H9 (cell line): ENCODE data around the gene TMEM120B. TPM values are rescaled to one million over a fixed set of nuclear protein-coding genes. Genes with fewer than 3 reads are reported as not detected.

Experiments used
- DNase-seq: peaks from one replicate; pipeline ENCODE4 v3.0.0-alpha.2; 2017
- H2AFZ ChIP-seq: one replicate; pipeline ENCODE4 v1.6.1; 2013; ENCODE audit warnings: mild to moderate bottlenecking, low read length, control low read depth, moderate library complexity
- H2AK5ac ChIP-seq: 2 replicates; pipeline ENCODE4 v1.6.1; 2013; ENCODE audit warnings: low read length, control low read depth, mixed read lengths; ENCODE audit not compliant: insufficient read length
- H2BK120ac ChIP-seq: one replicate; pipeline ENCODE4 v1.6.1; 2013; ENCODE audit warnings: low read depth, mild to moderate bottlenecking, low read length, control low read depth, inconsistent platforms; ENCODE audit not compliant: poor library complexity, severe bottlenecking
- H2BK12ac ChIP-seq: 2 replicates; pipeline ENCODE4 v1.6.1; 2013; ENCODE audit warnings: low read length, control low read depth, mixed read lengths, low read depth; ENCODE audit not compliant: insufficient read length
- H2BK15ac ChIP-seq: 2 replicates; pipeline ENCODE4 v1.6.1; 2013; ENCODE audit warnings: low read depth, low read length, control low read depth
- H2BK20ac ChIP-seq: one replicate; pipeline ENCODE4 v1.6.1; 2013; ENCODE audit warnings: low read depth, mild to moderate bottlenecking, low read length, control low read depth, inconsistent platforms; ENCODE audit not compliant: poor library complexity, severe bottlenecking
- H2BK5ac ChIP-seq: 2 replicates; pipeline ENCODE4 v1.6.1; 2013; ENCODE audit warnings: low read length, control low read depth, mixed read lengths; ENCODE audit not compliant: insufficient read length
- H3K14ac ChIP-seq: 2 replicates; pipeline ENCODE4 v1.6.1; 2013; ENCODE audit warnings: low read length, control low read depth; ENCODE audit not compliant: insufficient read depth
- H3K18ac ChIP-seq: 2 replicates; pipeline ENCODE4 v1.6.1; 2013; ENCODE audit warnings: low read depth, mild to moderate bottlenecking, mixed read lengths, low read length, control low read depth; ENCODE audit not compliant: insufficient read length
- H3K23ac ChIP-seq: 2 replicates; pipeline ENCODE4 v1.6.1; 2013; ENCODE audit warnings: low read length, control low read depth, mixed read lengths, low read depth; ENCODE audit not compliant: insufficient read length
- H3K23me2 ChIP-seq: 2 replicates; pipeline ENCODE4 v1.6.1; 2013; ENCODE audit warnings: low read depth, mild to moderate bottlenecking, mixed read lengths, low read length, control low read depth; ENCODE audit not compliant: insufficient read length, poor library complexity, severe bottlenecking
- H3K27ac ChIP-seq: 2 replicates; pipeline ENCODE4 v1.5.1; 2013; ENCODE audit warnings: low read length, control low read depth, mixed read lengths, low read depth; ENCODE audit not compliant: insufficient read length
- H3K27me3 ChIP-seq: 2 replicates; pipeline ENCODE4 v1.6.1; 2013; ENCODE audit warnings: low read length, control low read depth, inconsistent platforms; ENCODE audit not compliant: insufficient read depth
- H3K4ac ChIP-seq: 2 replicates; pipeline ENCODE4 v1.6.1; 2013; ENCODE audit warnings: low read depth, mild to moderate bottlenecking, control low read depth, inconsistent platforms, low read length, moderate library complexity
- H3K4me1 ChIP-seq: 2 replicates; pipeline ENCODE4 v1.6.1; 2013; ENCODE audit warnings: low read length, control low read depth, inconsistent platforms; ENCODE audit not compliant: insufficient read depth
- H3K4me2 ChIP-seq: 2 replicates; pipeline ENCODE4 v1.6.1; 2013; ENCODE audit warnings: low read length, control low read depth, mixed read lengths; ENCODE audit not compliant: insufficient read length, insufficient read depth
- H3K56ac ChIP-seq: 2 replicates; pipeline ENCODE4 v1.6.1; 2013; ENCODE audit warnings: low read depth, mild to moderate bottlenecking, mixed read lengths, low read length, control low read depth; ENCODE audit not compliant: insufficient read length
- H3K79me1 ChIP-seq: 2 replicates; pipeline ENCODE4 v1.6.1; 2013; ENCODE audit warnings: low read depth, mild to moderate bottlenecking, moderate library complexity, low read length, control low read depth, inconsistent platforms; ENCODE audit not compliant: insufficient read depth, poor library complexity, severe bottlenecking
- H3K79me2 ChIP-seq: 2 replicates; pipeline ENCODE4 v1.6.1; 2013; ENCODE audit warnings: low read length, control low read depth, inconsistent platforms; ENCODE audit not compliant: insufficient read depth
- H3K9ac ChIP-seq: 2 replicates; pipeline ENCODE4 v1.6.1; 2013; ENCODE audit warnings: low read length, control low read depth, mixed read lengths; ENCODE audit not compliant: insufficient read length; ENCODE audit errors: extremely low read depth
- H3K9me3 ChIP-seq: one replicate; pipeline ENCODE4 v1.6.1; 2013; ENCODE audit warnings: low read depth, low read length, inconsistent platforms; ENCODE audit not compliant: control insufficient read depth
- H3T11ph ChIP-seq: one replicate; pipeline ENCODE4 v1.6.1; 2013; ENCODE audit warnings: mild to moderate bottlenecking, low read length, control low read depth, inconsistent platforms
- H4K20me1 ChIP-seq: one replicate; pipeline ENCODE4 v1.6.1; 2013; ENCODE audit not compliant: control insufficient read depth, insufficient read length, insufficient read depth
- H4K5ac ChIP-seq: 2 replicates; pipeline ENCODE4 v1.6.1; 2013; ENCODE audit warnings: low read depth, mild to moderate bottlenecking, mixed read lengths, low read length, control low read depth; ENCODE audit not compliant: insufficient read length
- H4K8ac ChIP-seq: replicated peaks from 2 replicates; pipeline ENCODE4 v1.6.1; 2013; ENCODE audit warnings: low read length, control low read depth, mixed read lengths, low read depth; ENCODE audit not compliant: insufficient read length
- H4K91ac ChIP-seq: 2 replicates; pipeline ENCODE4 v1.6.1; 2013; ENCODE audit warnings: low read depth, mild to moderate bottlenecking, moderate library complexity, mixed read lengths, low read length, control low read depth; ENCODE audit not compliant: insufficient read length
- H3K27ac Mint-ChIP-seq, 3 experiments: 2 replicates in 2 of 3; 3 replicates in 1 of 3; pipeline ENCODE4 v1.8.0; 2020 to 2021; ENCODE audit warnings: mixed read lengths in 3 of 3, mild to moderate bottlenecking in 1 of 3, moderate library complexity in 1 of 3
- H3K27me3 Mint-ChIP-seq: 2 replicates; pipeline ENCODE4 v1.8.0; 2021; ENCODE audit warnings: low read depth, mild to moderate bottlenecking, moderate library complexity, mixed read lengths
- H3K36me3 Mint-ChIP-seq, 3 experiments: 2 replicates in 2 of 3; 3 replicates in 1 of 3; pipeline ENCODE4 v1.8.0; 2020 to 2021; ENCODE audit warnings: low read depth in 3 of 3, mixed read lengths in 3 of 3; ENCODE audit not compliant: insufficient read depth in 1 of 3
- H3K4me1 Mint-ChIP-seq, 2 experiments: 2 replicates each; pipeline ENCODE4 v1.8.0; 2020; ENCODE audit warnings: mixed read lengths in 2 of 2
- H3K4me3 Mint-ChIP-seq, 2 experiments: 2 replicates in 1 of 2; 3 replicates in 1 of 2; pipeline ENCODE4 v1.8.0; 2020 to 2021; ENCODE audit warnings: mild to moderate bottlenecking in 2 of 2, mixed read lengths in 2 of 2, moderate library complexity in 1 of 2
- H3K9me3 Mint-ChIP-seq, 2 experiments: 2 replicates in 1 of 2; 3 replicates in 1 of 2; pipeline ENCODE4 v1.8.0; 2020; ENCODE audit warnings: mild to moderate bottlenecking in 2 of 2, mixed read lengths in 2 of 2, moderate library complexity in 1 of 2
- CTCF ChIP-seq: fragments of 200-600 bp; sonication (generic); conservative IDR thresholded peaks from 3 replicates; pipeline ENCODE4 v1.8.0; 2021; ENCODE audit warnings: antibody characterized with exemption, mild to moderate bottlenecking
- WGBS: extraction: QIAGEN DNeasy Blood & Tissue Kit; methylation state at CpG from one replicate; pipeline ENCODE4 v1.1.7; 2013; ENCODE audit warnings: missing lambda C conversion rate, low lambda C conversion rate, mixed read lengths; ENCODE audit not compliant: insufficient read length; ENCODE audit errors: extremely low coverage; 5-methylcytosine and 5-hydroxymethylcytosine counted together
- total RNA-seq: library from RNA; stranded (reverse); gene quantifications from 2 replicates; pipeline ENCODE4 v1.2.1, GENCODE V29; 2021

The TMEM120B gene
- total RNA-seq, 1 experiment from 2014 or later = 25.8 TPM

GRCh38 chr12:121825041-121825523 lies 112.5 kb downstream of the TMEM120B start:
- no peak overlapping the region for H3K9ac ChIP-seq
- peaks cover 24 to 72% (median 55%) of the 10 kb centered on the region in 3 experiments for H3K36me3 Mint-ChIP-seq

More at GRCh38 chr12:121825041-121825523, 112.5 kb downstream of the TMEM120B start:
- TF ChIP-seq CTCF = no peak
- Histone ChIP-seq H2BK5ac (no peak overlapping the region), H4K8ac (no peak overlapping the region), H4K20me1 (no peaks in the 10 kb centered on the region), H2AK5ac (no peak overlapping the region), H3K79me2 (no peaks in the 10 kb centered on the region), H2BK20ac (no peak overlapping the region), H3K23ac (no peak overlapping the region), H2BK12ac (no peak overlapping the region), H4K91ac (no peak overlapping the region), H3K56ac (no peak overlapping the region), H3K4ac (no peak overlapping the region), H3K27me3 (no peaks in the 10 kb centered on the region), H3K9me3 (no peaks in the 10 kb centered on the region), H3K79me1 (no peaks in the 10 kb centered on the region), H3K23me2 (no peaks in the 10 kb centered on the region), H3K4me1 (no peaks in the 10 kb centered on the region), H3K14ac (no peak overlapping the region), H3K4me2 (no peak overlapping the region), H3T11ph (no peak overlapping the region), H4K5ac (no peak overlapping the region), H3K18ac (no peak overlapping the region), H3K27ac (no peak overlapping the region), H2BK120ac (no peak overlapping the region), H2BK15ac (no peak overlapping the region), H2AFZ (no peak overlapping the region)
- Mint-ChIP-seq H3K27me3 (no peaks in the 10 kb centered on the region), H3K4me3 (no peak overlapping the region; a peak in 1 of 5 replicates), H3K4me1 (no peaks in the 10 kb centered on the region), H3K9me3 (no peaks in the 10 kb centered on the region; a peak in 1 of 5 replicates), H3K27ac (no peak overlapping the region)
- no CpG with 5 or more reads among the region's 18 CpGs for WGBS
- DNase-seq = peak; percentile 33
